ENCODE measurements around the gene BRPF1. TPM values are rescaled to one million over a fixed set of nuclear protein-coding genes. Genes with fewer than 3 reads are reported as not detected.
A peak's percentile ranks its signal among the peaks of the same experiment; 100 is the strongest.

Gene BRPF1
- total and polyA plus RNA-seq, 10 of the 15 experiments (the other 5 are each of a cell fraction or from before 2014, with no cell fraction given), result 1.2 to 25.3 (median 13.6) TPM

GRCh38 chr3:9795207-9795606 lies 63.7 kb downstream of the BRPF1 start:
- in situ Hi-C loops (cut with MboI) (no loop called here), intact Hi-C loops (cut with micrococcal nuclease; ENCODE audit: unreplicated experiment) (no loop called here)
- no TSS peak for BruUV-seq (replicated peaks)
- H3K4me2 ChIP-seq (ENCODE audit: control insufficient read depth, insufficient read depth), result peak overlapping the region; percentile 36
- ChIA-PET CTCF (interaction anchor here (0.6 to 1.4 kb wide), 6 partner anchors 9 to 292 kb away, joined by 3 to 6 read pairs (median 4); no protein-coding TSS in a partner anchor), RAD21 (ENCODE audit: unreplicated experiment) (interaction anchor here (0.7 to 1.8 kb wide), 5 partner anchors 13 to 137 kb away, joined by 3 to 5 read pairs (median 5); partner anchors contain the start of gene OGG1), SMC1A (ENCODE audit: uncharacterized antibody, unreplicated experiment) (interaction anchor here (0.7 to 2.1 kb wide), 12 partner anchors 9 to 291 kb away, joined by 3 to 7 read pairs (median 3); no protein-coding TSS in a partner anchor), POLR2A (interaction anchor here (0.5 to 2.8 kb wide), 4 partner anchors 13 to 134 kb away, joined by 3 to 19 read pairs (median 4); partner anchors contain the start of gene BRPF1)
- peaks cover 6% of the 10 kb centered on the region for H4K20me1 ChIP-seq (ENCODE audit: control insufficient read depth, insufficient read depth)
- DNase-seq (ENCODE audit: low read depth, low spot score) (peak; percentile 42), FAIRE-seq (no peak), ATAC-seq (peak; percentile 31)
- WGBS (ENCODE audit: insufficient coverage, insufficient replicate concordance, low lambda C conversion rate, missing lambda C conversion rate), result 17% methylated on average over 5 of the region's 5 CpGs
- peaks cover 13 to 27% of the 10 kb centered on the region in 2 experiments for H3K36me3 ChIP-seq (ENCODE audit: control insufficient read depth in 2 of 2, insufficient read depth in 2 of 2, low read length in 1 of 2)
- H3K9me3 ChIP-seq (replicated peaks; ENCODE audit: control insufficient read depth, insufficient read depth, low read length), result no peaks in the 10 kb centered on the region
- H3K27ac ChIP-seq (ENCODE audit: control insufficient read depth, insufficient read depth), result peak overlapping the region; percentile 45
- H3K4me3 ChIP-seq, result peak overlapping the region; percentile 89; the same call in 1 of the 2 replicates
- H2AFZ ChIP-seq (ENCODE audit: control insufficient read depth, low read depth, low read length), result no peak overlapping the region
- peak overlapping the region; percentile 97; the same call in 1 of the 2 replicates for H3K9ac ChIP-seq (ENCODE audit: control insufficient read depth, insufficient read depth, low read length)
- H3K27me3 ChIP-seq (replicated peaks in 1 of 2; ENCODE audit: control insufficient read depth in 2 of 2, insufficient read depth in 2 of 2, low read length in 1 of 2), result no peaks in the 10 kb centered on the region
- H3K4me1 ChIP-seq (ENCODE audit: control insufficient read depth, insufficient read depth, low read length), result peaks cover 14% of the 10 kb centered on the region
- H3K79me2 ChIP-seq (ENCODE audit: control insufficient read depth, insufficient read depth, low read length), result peaks cover 68% of the 10 kb centered on the region
- 0 out of 4 replicates have a peak, but pooled peaks of 1 of the 2 experiments have one; percentile 28 for TF ChIP-seq SRF (IDR thresholded peaks at IDR 0.05; ENCODE audit: low read depth in 2 of 2, low read length in 2 of 2)
- 0 out of 2 replicates have a peak, but pooled peaks have one; percentile 3 for TF ChIP-seq RUNX3 (IDR thresholded peaks at IDR 0.05; ENCODE audit: low read length)
- TF ChIP-seq YY1 (IDR thresholded peaks at IDR 0.05; ENCODE audit: low read depth, low read length), result peak; percentile 40; the same call in 1 of the 2 replicates
- peak; percentile 28 for TF ChIP-seq SKIL (IDR thresholded peaks at IDR 0.05; ENCODE audit: low read depth, poor library complexity, severe bottlenecking)
- TF ChIP-seq BCLAF1 (IDR thresholded peaks at IDR 0.05), result no peak
- TF ChIP-seq E2F8 (IDR thresholded peaks at IDR 0.05; ENCODE audit: low read depth, partially characterized antibody), result no peak
- no peak for TF ChIP-seq JUND (IDR thresholded peaks at IDR 0.05; ENCODE audit: low read depth, low read length)
- TF ChIP-seq MEF2A (IDR thresholded peaks at IDR 0.05; ENCODE audit: insufficient read depth, low read depth, low read length), result 0 out of 2 replicates have a peak, but pooled peaks have one; percentile 26
- TF ChIP-seq ZNF274 (IDR thresholded peaks at IDR 0.05; ENCODE audit: insufficient read depth, insufficient read length), result no peak
- peak; percentile 52 for TF ChIP-seq IKZF1 (conservative IDR thresholded peaks at IDR 0.05)
- TF ChIP-seq IKZF2 (IDR thresholded peaks at IDR 0.05), result peak in 1 of 2 experiments; percentile 50; a peak in 2 of 4 replicates
- 0 out of 2 replicates have a peak, but pooled peaks have one; percentile 11 for TF ChIP-seq MLLT1 (IDR thresholded peaks at IDR 0.05)

Measured in GM12878 (cell line).